Lower leg skin (tissue), 3 donors: ENCODE data around the gene SMOC2.

Experiments used
- CTCF ChIP-seq, 3 donors: fragments of 450-650 bp; IDR thresholded peaks; one replicate each; pipeline ENCODE4 v1.5.1; 2016; ENCODE audit warnings: antibody characterized with exemption in 3 of 3, mild to moderate bottlenecking in 3 of 3, moderate library complexity in 2 of 3
- POLR2A ChIP-seq, 2 donors: fragments of 450-650 bp; IDR thresholded peaks; one replicate each; pipeline ENCODE4 v1.6.1; 2016 to 2017; ENCODE audit warnings: antibody characterized with exemption in 2 of 2, mild to moderate bottlenecking in 1 of 2, moderate library complexity in 1 of 2

GRCh38 chr6:168475188-168476013 lies 34.4 kb downstream of the SMOC2 start:
- TF ChIP-seq CTCF (IDR thresholded peaks at IDR 0.05), result no peak
- TF ChIP-seq POLR2A (IDR thresholded peaks at IDR 0.05), result no peak
